Right ventricle myocardium inferior (tissue), 1 donor: ENCODE data around the gene SP1. TPM values are rescaled to one million over a fixed set of nuclear protein-coding genes. Genes with fewer than 3 reads are reported as not detected.

Source experiments
- ATAC-seq: fragments of 200-7000 bp; cut with Tn5 transposase; one replicate; pipeline ENCODE4 v1.9.1; 2020; ENCODE audit warnings: mild to moderate bottlenecking, moderate library complexity
- DNase-seq: peaks from one replicate; pipeline ENCODE4 v3.0.0; 2021; ENCODE audit errors: missing footprints
- intact Hi-C: fragments of 100-400 bp; cut with DNase I; formaldehyde crosslinking; loops from one replicate; pipeline ENCODE4 v1.11.0; 2022
- total RNA-seq: library from RNA; stranded (reverse); fragmentation: NEBNext Ultra II Directional; extraction: Animal tissue kit (Norgen Biotek cat#: 25700); gene quantifications from one replicate; pipeline ENCODE4 v1.2.1, GENCODE V29; 2021
- donor health status: DM: no; HTN: yes; CAD: no; lungs with severe emphysema.

The SP1 gene
- total RNA-seq, 1 donor from 2014 or later: 31.3 TPM

- intact Hi-C loops: no loop called here
- no peak for DNase-seq
- ATAC-seq: no peak
Measured at GRCh38 chr12:53462935-53463334, 83.0 kb downstream of the SP1 start.

DNA sequence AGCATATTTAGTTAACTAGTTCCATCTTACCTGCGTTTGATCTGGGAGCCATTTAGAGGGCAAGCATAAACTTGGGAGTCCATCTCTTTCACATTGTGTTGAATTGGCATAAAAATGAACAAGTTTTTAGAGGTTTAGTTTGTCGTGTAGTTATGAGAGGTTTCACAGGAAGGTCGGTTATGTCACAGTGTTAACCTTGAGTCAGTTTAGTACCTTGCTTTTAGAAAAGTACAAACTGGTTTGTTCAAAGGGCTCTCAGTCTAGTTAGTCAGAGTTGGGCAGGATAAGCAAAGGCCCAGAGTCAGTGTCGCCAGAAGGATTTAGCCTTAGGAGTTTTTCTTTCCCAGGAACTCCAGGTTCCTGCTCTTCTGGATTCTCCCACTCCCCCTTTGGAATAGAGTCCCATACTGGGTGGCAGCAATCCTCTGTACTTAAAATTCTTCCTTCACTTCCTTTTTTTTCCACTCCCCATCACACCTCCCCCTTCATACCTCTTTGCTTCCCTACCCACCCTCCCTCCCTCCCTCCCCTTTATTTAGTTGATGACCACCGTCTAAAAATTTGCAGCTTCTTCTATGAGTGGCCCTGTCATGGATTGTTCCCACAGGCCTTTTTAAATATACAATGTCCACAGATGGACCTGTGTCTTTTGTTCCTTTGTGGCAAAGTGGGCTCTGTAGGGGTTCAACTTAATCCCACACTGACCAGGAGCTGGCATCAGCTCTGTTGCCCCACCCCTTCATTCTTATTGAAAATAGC, 84.0 kb downstream of the SP1 start:
- intact Hi-C loops: no loop called here
- DNase-seq (no peak), ATAC-seq (no peak)

- ATAC-seq: no peak
- no peak for DNase-seq
- intact Hi-C loops: no loop called here
Measured at GRCh38 chr12:53464685-53465418, 84.9 kb downstream of the SP1 start.

DNA sequence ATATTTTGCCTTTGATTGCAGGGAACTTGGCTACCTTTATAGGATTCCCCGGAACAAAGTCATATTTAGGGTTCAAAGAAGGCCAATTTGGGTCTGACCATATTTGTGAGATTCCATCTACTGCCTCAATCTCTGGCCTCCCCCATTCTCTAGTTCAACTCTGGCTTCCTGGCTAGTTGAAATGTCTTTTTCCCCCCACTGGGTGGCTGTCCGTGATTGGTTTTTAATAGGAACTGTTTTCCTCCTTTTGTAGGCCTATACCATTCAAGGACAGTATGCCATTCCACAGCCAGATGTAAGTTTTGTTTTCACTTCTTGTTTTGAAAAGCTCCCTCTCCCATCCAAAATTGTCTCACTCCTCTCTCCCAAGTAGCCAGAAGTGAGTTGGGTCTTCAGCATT, 85.7 kb downstream of the SP1 start:
- ATAC-seq: no peak
- intact Hi-C loops: no loop called here
- no peak for DNase-seq

Other genes with a start within 250 kb of the SP1 start
- gene ZNF740, start 199.5 kb upstream of the SP1 start, total RNA-seq: 31.5 TPM
- 10.8 TPM for gene CSAD, start 199.3 kb upstream of the SP1 start, total RNA-seq
- 0.76 TPM for gene ITGB7, start 172.9 kb upstream of the SP1 start, total RNA-seq
- gene RARG, start 148.0 kb upstream of the SP1 start, total RNA-seq: 18.2 TPM
- gene ESPL1, start 111.9 kb upstream of the SP1 start, total RNA-seq: 0.97 TPM
- 392 TPM for gene PFDN5, start 84.6 kb upstream of the SP1 start, total RNA-seq
- 38.5 TPM for gene MYG1, start 80.5 kb upstream of the SP1 start, total RNA-seq
- 38.5 TPM for gene AAAS, start 58.6 kb upstream of the SP1 start, total RNA-seq
- gene SP7, start 43.8 kb upstream of the SP1 start, total RNA-seq: not detected
- gene AMHR2, start 43.7 kb downstream of the SP1 start, total RNA-seq: not detected
- gene PRR13, start 61.6 kb downstream of the SP1 start, total RNA-seq: 59.4 TPM
- 494 TPM for gene PCBP2, start 71.9 kb downstream of the SP1 start, total RNA-seq
- 5.6 TPM for gene MAP3K12, start 119.3 kb downstream of the SP1 start, total RNA-seq
- gene TARBP2, start 121.1 kb downstream of the SP1 start, total RNA-seq: 10.9 TPM
- gene NPFF, start 127.3 kb downstream of the SP1 start, total RNA-seq: not detected
- 39.8 TPM for gene ATF7, start 246.2 kb downstream of the SP1 start, total RNA-seq